ENCODE results near the gene DHX32.

Gene DHX32

DNA sequence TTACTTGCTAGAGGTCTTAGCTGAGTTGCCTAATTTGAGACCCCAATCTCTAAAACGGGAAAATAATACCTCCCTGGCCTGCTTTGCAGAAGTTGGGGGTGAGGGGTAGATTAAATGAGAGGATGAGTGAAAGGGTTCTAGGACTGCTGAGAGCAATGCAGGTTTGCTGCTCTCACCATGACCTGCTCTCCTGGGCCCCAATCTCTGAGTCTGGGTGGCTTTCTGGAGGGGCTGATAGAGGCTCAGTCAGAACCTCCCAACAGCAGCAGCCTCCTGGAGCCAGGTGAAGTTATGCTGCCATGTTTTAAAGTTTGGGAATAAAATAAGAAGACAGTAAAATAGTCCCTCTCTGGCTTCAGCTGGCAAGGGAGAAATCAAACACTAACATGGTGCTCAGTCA is 65.3 kb downstream of the DHX32 start:
- ATAC-seq (no peak), DNase-seq (ENCODE audit: low spot score in 2 of 2) (no peak)
- Mint-ChIP-seq H3K36me3 (peaks cover 31% of the 10 kb centered on the region), H3K4me3 (no peak overlapping the region), H3K4me1 (peaks cover under 1% of the 10 kb centered on the region), H3K27ac (no peak overlapping the region), H3K9me3 (no peaks in the 10 kb centered on the region)

DNA sequence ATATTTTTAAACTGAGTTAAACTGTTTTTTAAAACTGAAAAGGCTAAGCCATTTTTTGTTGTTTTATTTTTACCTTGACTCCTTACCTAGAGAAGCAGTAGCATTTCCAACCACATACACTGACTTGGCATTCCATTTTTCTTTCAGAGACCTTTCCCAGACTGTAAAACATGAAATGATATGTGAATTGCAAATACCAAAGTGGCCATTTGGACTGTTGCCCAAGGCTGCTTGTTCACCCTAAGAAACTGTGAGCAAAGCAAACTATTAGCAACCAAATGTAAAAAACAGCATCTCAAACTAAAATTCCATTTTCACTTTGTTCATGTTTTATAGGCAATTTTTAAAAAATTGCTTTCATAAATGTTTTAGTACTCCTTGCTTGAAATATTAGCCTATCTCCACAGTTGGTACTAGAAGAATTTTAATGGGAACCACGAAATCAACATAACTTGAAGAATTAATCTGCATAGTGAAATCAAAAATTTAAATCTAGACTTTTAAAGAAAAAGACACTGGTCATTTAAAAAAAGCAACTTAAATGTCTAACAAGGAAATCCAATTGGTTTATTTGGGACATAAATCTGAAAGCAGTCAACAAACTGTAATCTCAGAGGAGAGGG is 68.9 kb downstream of the DHX32 start:
- Mint-ChIP-seq H3K27ac (no peak overlapping the region), H3K9me3 (no peaks in the 10 kb centered on the region), H3K36me3 (peaks cover 37% of the 10 kb centered on the region), H3K4me1 (peaks cover 9% of the 10 kb centered on the region), H3K4me3 (no peak overlapping the region)
- no peak for DNase-seq (ENCODE audit: low spot score in 2 of 2)
- ATAC-seq, result no peak

DNA sequence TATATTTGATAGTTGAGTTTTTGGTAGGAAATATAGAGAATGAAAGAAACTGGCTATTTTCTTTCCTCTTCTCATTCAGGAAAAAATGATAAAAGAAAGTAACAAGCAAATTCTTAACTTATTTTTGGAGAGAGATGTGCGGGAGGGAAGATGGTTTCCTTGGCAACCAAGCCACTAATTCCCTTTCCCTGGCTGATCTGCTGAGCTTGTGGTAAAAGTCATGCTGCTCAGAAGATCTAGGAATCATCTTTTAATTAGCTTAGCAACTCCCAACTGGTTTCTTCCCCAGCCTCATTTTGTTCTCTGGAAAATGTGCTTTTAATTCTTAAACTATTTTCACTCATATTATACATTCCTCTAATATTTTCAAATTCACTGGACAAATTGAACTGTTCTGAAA is 69.8 kb downstream of the DHX32 start:
- ATAC-seq, result no peak
- H3K36me3 Mint-ChIP-seq, result peaks cover 37% of the 10 kb centered on the region
- no peak overlapping the region for H3K27ac Mint-ChIP-seq
- H3K4me1 Mint-ChIP-seq, result peaks cover 9% of the 10 kb centered on the region
- DNase-seq (ENCODE audit: low spot score in 2 of 2), result no peak
- H3K4me3 Mint-ChIP-seq, result no peak overlapping the region
- no peaks in the 10 kb centered on the region for H3K9me3 Mint-ChIP-seq

DNA sequence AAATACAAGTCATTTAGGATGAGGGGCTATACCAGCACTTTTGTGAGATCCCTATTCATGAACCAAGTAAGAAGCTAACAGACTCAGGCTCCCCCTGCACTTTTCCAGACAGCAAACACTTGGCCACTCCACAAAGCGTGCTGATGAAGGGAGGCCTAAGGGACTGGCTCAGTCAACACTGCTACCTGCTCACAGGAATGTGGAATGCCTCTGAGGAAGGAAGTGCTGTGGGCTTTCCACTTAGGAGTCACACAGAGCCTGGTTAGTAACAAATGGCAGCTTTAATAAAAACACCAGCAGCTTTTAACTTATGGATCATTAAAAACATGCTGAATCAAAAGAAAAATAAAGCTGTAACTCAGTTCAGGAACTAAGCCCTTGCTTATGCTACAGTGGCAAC is 73.0 kb downstream of the DHX32 start:
- ATAC-seq (no peak), DNase-seq (ENCODE audit: low spot score in 2 of 2) (no peak)
- peaks cover 33% of the 10 kb centered on the region for H3K36me3 Mint-ChIP-seq
- peaks cover 9% of the 10 kb centered on the region for H3K4me1 Mint-ChIP-seq
- H3K9me3 Mint-ChIP-seq, result no peaks in the 10 kb centered on the region
- H3K27ac Mint-ChIP-seq, result peak overlapping the region; percentile 14
- H3K4me3 Mint-ChIP-seq, result no peak overlapping the region

DNA sequence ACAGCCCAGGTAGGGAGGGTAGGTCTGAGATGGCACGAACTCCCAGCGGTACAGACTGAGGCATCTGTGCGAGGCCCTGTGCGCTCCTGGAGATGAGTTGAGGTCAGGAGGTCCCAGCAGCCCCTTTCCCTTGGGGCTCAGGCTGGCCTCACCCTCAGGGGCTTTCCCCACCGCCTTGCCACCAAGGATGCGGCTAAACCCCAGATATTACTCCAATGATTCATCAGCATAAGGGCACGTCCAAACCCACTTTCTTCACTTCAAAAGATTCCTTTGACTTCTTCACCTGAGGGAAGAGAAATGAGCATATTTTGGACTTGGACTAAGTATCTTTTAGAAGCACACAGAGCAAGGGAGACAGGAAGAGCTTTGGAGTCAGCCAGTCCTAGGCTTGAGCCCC is 78.4 kb downstream of the DHX32 start:
- H3K4me3 Mint-ChIP-seq, result no peak overlapping the region
- H3K36me3 Mint-ChIP-seq, result peaks cover 15% of the 10 kb centered on the region
- ATAC-seq (peak; percentile 21), DNase-seq (ENCODE audit: low spot score in 2 of 2) (no peak)
- H3K4me1 Mint-ChIP-seq, result peaks cover 5% of the 10 kb centered on the region
- H3K9me3 Mint-ChIP-seq, result no peaks in the 10 kb centered on the region
- peak overlapping the region; percentile 32 for H3K27ac Mint-ChIP-seq

DNA sequence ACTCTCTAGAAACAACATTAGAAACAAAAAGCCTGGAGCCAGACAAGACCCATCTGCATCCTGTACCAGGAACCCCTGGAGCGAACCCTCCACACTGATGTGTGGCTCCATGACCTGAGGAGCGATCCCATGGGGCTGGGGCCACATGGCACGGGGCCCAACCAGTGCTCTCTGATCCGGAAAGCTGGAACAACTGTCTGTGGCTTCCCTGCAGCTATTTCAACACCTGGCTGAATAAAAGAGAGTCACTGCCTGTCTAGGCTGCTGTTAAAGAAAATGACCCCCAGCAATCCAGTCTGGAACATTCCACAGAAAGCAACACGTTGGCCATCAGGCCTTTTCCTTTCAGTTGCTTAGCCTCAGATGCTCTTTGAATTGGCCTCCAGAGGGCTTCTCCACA is 79.0 kb downstream of the DHX32 start:
- DNase-seq (ENCODE audit: low spot score in 2 of 2) (no peak), ATAC-seq (no peak)
- peaks cover 15% of the 10 kb centered on the region for H3K36me3 Mint-ChIP-seq
- H3K9me3 Mint-ChIP-seq, result no peaks in the 10 kb centered on the region
- H3K4me1 Mint-ChIP-seq, result no peaks in the 10 kb centered on the region
- no peak overlapping the region for H3K4me3 Mint-ChIP-seq
- peak overlapping the region; percentile 32 for H3K27ac Mint-ChIP-seq

DNA sequence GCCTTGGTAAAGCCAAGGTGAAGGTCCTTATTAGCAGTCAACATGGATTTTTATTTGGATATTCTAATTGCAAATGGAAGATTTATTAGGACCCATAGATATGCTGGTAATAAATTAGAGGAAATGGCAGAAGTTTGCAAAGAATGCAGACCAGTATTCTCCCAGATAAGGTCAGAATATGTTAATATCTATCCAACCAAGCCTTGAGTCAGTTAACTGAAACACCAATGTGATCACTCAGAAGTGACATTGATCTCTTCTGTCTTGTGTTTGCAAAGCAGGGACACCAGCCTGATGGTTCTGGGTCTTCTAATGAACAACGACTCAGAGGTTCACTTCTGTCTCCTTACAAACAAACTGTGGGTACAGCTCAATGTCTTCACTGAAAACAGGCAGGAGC is 79.5 kb downstream of the DHX32 start:
- no peak for DNase-seq (ENCODE audit: low spot score in 2 of 2)
- H3K9me3 Mint-ChIP-seq, result no peaks in the 10 kb centered on the region
- H3K4me1 Mint-ChIP-seq, result no peaks in the 10 kb centered on the region
- H3K27ac Mint-ChIP-seq, result no peak overlapping the region
- no peak overlapping the region for H3K4me3 Mint-ChIP-seq
- ATAC-seq, result no peak
- H3K36me3 Mint-ChIP-seq, result peaks cover 15% of the 10 kb centered on the region

DNA sequence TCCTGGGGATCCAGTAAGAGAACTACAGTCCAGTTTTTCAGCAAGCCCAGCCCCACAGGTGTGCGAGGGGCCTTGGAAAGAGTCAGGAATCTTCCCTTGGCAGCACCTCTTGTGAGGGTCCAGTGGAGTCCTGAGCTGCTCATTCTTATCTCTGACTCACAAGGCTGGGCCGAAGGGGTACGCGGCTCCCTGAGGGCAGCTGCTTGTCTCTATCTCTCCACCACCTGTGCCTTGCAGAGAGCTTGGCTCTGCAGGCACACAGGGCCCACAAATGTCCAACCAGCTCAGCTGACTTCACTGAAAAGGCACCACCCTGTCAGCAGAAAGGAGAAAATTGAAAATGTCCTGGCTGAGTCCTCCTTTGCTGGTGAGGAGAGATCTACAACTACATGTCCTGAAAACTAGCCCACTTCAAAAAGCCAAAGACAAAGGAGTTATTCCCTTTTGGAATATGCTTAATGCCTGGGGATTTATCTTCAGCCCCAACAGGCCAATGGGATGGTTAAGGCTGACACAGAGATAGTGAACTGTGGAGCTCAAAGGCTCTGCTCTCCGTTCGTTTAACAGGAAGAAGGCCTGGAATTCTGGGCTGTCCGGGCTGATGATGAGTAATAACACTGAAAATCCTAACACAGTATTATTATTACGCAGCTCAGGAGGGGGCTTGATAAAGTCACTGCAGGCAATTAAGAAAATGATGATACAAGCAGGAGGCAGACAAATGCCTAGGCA is 81.5 kb downstream of the DHX32 start:
- no peak overlapping the region for H3K4me3 Mint-ChIP-seq
- ATAC-seq (no peak), DNase-seq (ENCODE audit: low spot score in 2 of 2) (no peak)
- H3K27ac Mint-ChIP-seq, result peak overlapping the region; percentile 37
- H3K9me3 Mint-ChIP-seq, result no peaks in the 10 kb centered on the region
- H3K36me3 Mint-ChIP-seq, result peaks cover 13% of the 10 kb centered on the region
- no peaks in the 10 kb centered on the region for H3K4me1 Mint-ChIP-seq

DNA sequence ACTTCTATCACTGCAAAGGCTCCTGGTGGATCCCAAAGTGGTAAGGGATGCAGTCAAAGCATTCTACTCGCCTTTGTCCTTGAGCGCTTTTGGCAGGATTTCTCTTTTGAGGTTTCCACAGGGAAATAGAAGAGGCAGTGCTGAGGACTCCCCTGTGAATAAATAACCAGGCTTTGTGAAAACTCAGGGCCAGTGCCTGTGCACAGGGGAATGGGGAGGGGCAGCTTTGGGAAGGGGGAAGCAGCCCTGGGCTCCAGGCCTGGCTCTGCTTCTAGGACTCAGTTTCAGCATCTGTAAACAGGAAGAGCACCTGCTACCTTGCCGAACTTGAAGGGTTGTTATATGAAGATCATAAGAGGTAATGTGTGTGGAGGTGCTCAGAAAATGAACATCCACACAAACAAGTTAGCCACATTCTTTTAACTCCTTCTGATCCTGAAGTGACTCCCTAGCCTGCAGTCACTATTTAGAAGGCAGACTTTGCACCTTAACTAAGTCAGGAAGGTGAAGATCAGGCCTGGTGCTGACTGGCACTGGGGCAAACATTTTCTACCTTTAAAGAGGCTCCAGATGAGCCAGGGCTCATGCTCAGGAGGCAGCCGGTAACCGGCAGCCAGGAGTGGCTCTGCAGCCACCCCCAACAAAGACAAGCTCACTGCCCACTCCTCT is 83.0 kb downstream of the DHX32 start:
- Mint-ChIP-seq H3K4me3 (no peak overlapping the region), H3K27ac (peak overlapping the region; percentile 37), H3K9me3 (no peaks in the 10 kb centered on the region), H3K36me3 (peaks cover 22% of the 10 kb centered on the region), H3K4me1 (no peaks in the 10 kb centered on the region)
- ATAC-seq, result no peak
- no peak for DNase-seq (ENCODE audit: low spot score in 2 of 2)

DNA sequence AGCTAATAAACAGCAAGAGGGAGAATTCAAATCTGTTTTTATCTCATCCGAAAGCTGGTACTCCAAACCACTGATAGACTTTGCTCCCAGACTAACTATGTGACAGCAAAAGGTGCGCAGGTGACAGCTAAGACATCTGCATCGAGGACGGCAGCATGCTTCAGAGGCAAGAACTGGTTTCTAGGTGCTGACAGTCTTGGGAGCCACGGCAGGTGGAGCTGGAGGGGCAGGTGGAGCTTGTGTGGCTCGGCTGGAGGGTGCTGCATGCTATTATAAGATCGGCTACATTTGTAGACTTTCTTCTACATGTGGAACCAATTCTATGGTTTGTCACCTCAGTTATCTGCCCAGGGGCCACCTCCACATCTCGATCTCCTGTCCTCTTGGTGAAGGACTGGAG is 83.7 kb downstream of the DHX32 start:
- peaks cover 27% of the 10 kb centered on the region for H3K36me3 Mint-ChIP-seq
- no peak for DNase-seq (ENCODE audit: low spot score in 2 of 2)
- no peak for ATAC-seq
- H3K4me1 Mint-ChIP-seq, result no peaks in the 10 kb centered on the region
- no peak overlapping the region for H3K4me3 Mint-ChIP-seq
- peak overlapping the region; percentile 20 for H3K27ac Mint-ChIP-seq
- no peaks in the 10 kb centered on the region for H3K9me3 Mint-ChIP-seq

DNA sequence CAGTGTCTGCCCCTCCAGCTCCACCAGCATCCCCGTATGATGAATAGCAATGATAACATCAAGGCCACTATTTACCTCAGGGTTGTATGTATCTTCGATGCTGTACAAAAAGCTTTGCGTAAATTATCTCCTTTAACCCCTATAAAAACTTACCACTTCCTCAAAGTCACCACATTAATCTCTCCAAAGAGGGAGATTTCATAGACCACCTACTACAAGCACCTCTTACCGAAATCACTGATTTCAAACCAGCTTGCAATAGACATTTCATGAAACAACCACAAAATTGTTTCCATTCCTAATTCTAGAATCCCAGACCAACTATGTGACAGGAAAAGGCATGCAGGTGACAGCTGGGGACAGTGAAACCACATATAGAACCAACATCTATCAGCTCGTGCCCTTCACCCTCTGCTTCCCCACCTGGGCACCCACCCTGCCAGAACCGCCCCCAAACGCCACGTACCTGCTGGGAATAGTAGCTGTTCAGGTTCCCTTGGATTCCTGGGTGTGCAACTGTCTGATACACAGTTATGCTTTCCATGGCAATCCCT is 85.4 kb downstream of the DHX32 start:
- ATAC-seq (no peak), DNase-seq (ENCODE audit: low spot score in 2 of 2) (no peak)
- Mint-ChIP-seq H3K27ac (no peak overlapping the region), H3K36me3 (peaks cover 34% of the 10 kb centered on the region), H3K4me3 (no peak overlapping the region), H3K9me3 (no peaks in the 10 kb centered on the region), H3K4me1 (no peaks in the 10 kb centered on the region)

DNA sequence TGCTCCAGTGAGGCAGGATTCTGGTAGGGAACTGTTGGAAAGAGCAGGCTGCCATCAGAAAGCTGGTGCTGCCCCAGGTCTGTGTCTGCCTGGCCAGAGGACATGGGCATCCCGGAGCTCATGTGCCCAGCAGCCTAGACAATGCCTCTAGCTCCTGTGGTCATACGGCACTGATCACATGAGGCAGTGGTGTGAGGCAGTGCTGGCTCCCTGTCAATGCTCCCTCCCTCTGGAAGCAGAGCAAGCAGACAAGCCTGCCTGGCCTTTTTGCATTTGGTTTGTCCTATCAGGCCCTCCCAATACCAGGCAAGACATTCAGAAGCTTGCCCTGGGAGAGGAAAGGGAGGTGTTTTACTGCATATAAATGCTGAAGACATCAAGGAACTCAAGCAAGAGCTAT is 86.0 kb downstream of the DHX32 start:
- Mint-ChIP-seq H3K27ac (peak overlapping the region; percentile 69), H3K4me1 (no peaks in the 10 kb centered on the region), H3K36me3 (peaks cover 36% of the 10 kb centered on the region), H3K4me3 (no peak overlapping the region), H3K9me3 (no peaks in the 10 kb centered on the region)
- no peak for ATAC-seq
- no peak for DNase-seq (ENCODE audit: low spot score in 2 of 2)

DNA sequence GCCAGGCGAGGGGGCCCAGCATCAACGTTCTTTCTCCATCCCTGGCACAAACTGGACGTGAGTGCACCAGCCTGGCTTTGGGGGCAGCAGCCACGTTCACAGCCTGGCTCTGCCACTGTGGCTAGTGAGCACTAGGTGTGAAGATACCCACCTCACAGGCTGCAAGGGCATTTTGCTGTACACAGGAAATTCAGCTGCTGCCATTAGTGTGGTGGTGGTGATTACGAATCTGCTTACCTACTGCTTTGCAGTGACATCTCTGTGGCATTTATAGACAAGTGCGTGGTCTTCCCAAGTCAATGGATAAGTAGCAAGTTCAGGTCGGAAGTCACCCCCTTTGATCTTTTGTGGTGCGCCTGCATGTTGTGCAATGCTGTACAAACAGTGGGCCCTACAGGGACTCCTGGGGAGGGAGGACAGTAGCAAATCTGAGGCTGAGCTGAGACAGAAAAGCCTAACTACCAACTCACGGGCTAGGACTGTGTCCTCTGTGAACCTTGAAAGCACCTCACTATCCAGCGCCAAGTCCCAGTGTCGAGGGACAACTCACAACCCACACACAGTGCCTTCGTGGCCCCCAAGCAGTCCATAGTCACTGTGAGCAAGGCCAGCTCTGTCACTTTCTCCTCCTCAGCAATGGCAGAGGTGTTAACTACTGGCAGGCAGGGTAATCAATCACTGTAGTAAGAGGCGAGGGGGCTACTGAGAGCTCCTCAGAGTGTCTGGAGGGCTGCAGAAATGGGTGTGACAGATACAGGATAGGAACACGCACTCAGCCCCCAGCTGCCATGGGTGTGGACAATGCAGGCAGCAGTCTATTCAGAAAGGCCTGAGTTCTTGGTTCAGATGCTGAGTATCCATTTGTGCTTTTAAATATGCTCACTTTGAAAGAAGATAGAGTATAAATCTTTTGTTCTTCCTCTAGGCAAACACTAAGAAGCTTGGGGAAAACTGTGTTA is 88.5 kb downstream of the DHX32 start:
- Mint-ChIP-seq H3K4me1 (peaks cover 17% of the 10 kb centered on the region), H3K9me3 (no peaks in the 10 kb centered on the region), H3K27ac (peak overlapping the region; percentile 78), H3K36me3 (peaks cover 40% of the 10 kb centered on the region), H3K4me3 (no peak overlapping the region)
- DNase-seq (ENCODE audit: low spot score in 2 of 2), result no peak
- ATAC-seq, result peak; percentile 14

DNA sequence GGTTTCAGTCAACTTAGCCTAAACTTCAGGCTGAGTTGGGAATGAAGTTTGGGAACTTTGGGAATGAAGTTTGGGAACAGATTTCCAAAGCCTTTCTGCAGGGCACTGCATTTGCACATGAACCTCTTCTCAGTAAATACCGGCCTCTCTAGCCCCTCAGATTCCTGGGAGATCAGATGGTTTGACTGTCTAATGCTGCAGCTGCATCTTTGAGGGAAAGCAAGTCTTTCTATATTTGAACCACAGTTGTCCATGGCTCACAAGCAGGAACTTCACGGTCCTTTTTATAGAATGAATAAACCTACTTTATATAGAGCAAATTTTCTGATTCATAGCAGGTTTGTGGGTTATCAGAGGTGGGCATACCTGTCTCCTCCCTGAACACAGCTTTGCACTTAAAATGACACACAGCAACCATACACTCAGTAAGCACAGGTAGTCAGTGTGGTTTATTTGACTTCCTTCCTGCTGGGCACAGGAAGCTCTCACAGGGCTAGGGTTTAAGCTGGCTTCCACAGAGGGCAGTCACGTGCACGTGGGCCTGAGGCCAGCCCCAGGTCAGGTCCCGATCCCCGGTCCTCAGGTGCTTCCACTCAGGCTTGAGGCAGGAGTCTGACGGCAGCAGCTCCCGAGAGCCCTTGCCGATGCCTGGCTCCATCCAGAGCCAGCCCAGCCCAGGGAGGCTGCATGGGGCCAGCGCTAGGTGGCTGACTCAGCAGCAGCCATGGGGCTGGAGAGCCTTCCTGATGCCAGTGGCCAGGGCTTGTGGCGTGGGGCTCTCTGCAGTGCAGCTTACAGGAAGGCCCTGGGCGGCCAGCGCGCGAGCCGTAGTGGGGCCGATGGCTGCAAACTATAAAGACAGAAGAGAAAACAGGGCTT is 92.7 kb downstream of the DHX32 start:
- ATAC-seq (peak; percentile 66), DNase-seq (ENCODE audit: low spot score in 2 of 2) (no peak)
- peak overlapping the region; percentile 83 for H3K27ac Mint-ChIP-seq
- peaks cover 28% of the 10 kb centered on the region for H3K4me1 Mint-ChIP-seq
- peaks cover 18% of the 10 kb centered on the region for H3K36me3 Mint-ChIP-seq
- H3K4me3 Mint-ChIP-seq, result no peak overlapping the region
- no peaks in the 10 kb centered on the region for H3K9me3 Mint-ChIP-seq
